ENCODE measurements around the gene BICD1.
A peak's percentile ranks its signal among the peaks of the same experiment; 100 is the strongest.

The BICD1 gene

GRCh38 chr12:32413412-32413811 is 306.8 kb downstream of the BICD1 start:
- DNase-seq = no peak

GRCh38 chr12:32418221-32418620 is 311.6 kb downstream of the BICD1 start:
- in situ Hi-C loops (cut with MboI; ENCODE audit: low pct_unique_long_range_greater_than_20kb, low sequenced_read_pairs) = no loop called here
- DNase-seq = no peak

More at GRCh38 chr12:32413412-32413811, 306.8 kb downstream of the BICD1 start:
- in situ Hi-C loops (cut with MboI; ENCODE audit: low pct_unique_long_range_greater_than_20kb, low sequenced_read_pairs) = no loop called here

GRCh38 chr12:32418903-32419519 is 312.4 kb downstream of the BICD1 start:
- DNase-seq = no peak
- in situ Hi-C loops (cut with MboI; ENCODE audit: low pct_unique_long_range_greater_than_20kb, low sequenced_read_pairs) = no loop called here

GRCh38 chr12:32419520-32419960 is 312.9 kb downstream of the BICD1 start:
- peak; percentile 76 for DNase-seq
- in situ Hi-C loops (cut with MboI; ENCODE audit: low pct_unique_long_range_greater_than_20kb, low sequenced_read_pairs) = no loop called here

- no peak for DNase-seq
- in situ Hi-C loops (cut with MboI; ENCODE audit: low pct_unique_long_range_greater_than_20kb, low sequenced_read_pairs) = no loop called here
Observed at GRCh38 chr12:32420356-32420755, 313.7 kb downstream of the BICD1 start.

- in situ Hi-C loops (cut with MboI; ENCODE audit: low pct_unique_long_range_greater_than_20kb, low sequenced_read_pairs) = no loop called here
- peak; percentile 71 for DNase-seq
Observed at GRCh38 chr12:32423559-32423958, 316.9 kb downstream of the BICD1 start.

GRCh38 chr12:32431025-32431424 is 324.4 kb downstream of the BICD1 start:
- in situ Hi-C loops (cut with MboI; ENCODE audit: low pct_unique_long_range_greater_than_20kb, low sequenced_read_pairs) = no loop called here
- DNase-seq = no peak

All from KBM-7 (cell line).